GM18861 (cell line): ENCODE measurements around the gene CPOX.
"Not testable (repeated sequence)": the region's sequence is repeated elsewhere in the genome, so short reads cannot be mapped to it uniquely, and the experiment has no call there.

ENCODE experiments used
- ATAC-seq: cut with Tn5 transposase; IDR thresholded peaks from one replicate; pipeline ENCODE4 v1.9.1; 2021; ENCODE audit not compliant: unreplicated experiment

The CPOX gene

DNA sequence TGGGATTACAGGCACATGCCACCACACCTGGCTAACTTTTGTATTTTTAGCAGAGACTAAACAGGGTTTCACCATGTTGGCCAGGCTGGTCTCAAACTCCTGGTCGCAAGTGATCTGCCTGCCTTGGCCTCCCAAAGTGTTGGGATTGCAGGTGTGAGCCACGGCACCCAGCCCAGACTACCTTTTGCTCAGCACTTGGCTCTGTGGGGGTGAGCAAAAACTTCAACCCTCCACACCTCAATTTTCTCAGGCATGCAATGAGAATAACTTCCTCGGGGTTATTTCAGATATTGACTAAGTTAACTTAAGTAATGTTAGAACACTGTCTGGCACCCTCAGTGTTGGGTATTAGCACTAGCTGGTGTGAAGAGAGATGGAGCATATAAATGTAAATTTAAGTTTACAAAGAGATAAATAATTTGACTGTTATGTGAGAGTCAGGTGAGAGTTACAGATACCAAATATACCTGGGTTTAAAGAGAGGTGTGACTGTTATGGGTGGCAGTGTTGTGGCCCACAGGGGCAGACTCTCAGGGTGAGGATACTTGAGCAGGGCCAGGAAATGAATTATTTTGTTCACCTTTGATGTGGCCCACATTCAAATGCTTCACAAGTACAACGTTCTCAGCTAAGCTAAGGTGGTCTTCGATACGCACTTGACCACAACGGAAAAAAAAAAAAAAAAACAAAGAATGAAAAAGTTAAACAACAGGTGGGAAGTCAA, 29.0 kb downstream of the CPOX start:
- no peak for ATAC-seq

- peak; percentile 57 for ATAC-seq
Measured at GRCh38 chr3:98563661-98564281, 29.6 kb downstream of the CPOX start.

GRCh38 chr3:98561727-98562521, 31.5 kb downstream of the CPOX start:
- no peak for ATAC-seq

- no peak for ATAC-seq
Measured at GRCh38 chr3:98560911-98561310, 32.5 kb downstream of the CPOX start.

DNA sequence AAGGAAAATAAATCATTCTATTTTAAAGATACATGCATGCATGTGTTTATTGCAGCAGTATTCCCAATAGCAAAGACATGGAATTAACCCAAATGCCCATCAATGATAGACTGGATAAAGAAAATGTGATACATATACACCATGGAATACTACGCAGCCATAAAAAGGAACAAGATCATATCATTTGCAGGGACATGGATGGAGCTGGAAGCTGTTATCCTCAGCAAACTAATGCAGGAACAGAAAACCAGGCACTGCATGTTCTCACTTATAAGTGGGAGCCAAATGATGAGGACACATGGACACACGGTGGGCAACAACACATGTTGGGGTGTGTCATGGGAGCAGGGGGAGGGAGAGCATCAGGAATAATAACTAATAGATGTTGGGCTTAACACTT, 33.6 kb downstream of the CPOX start:
- ATAC-seq: not testable (repeated sequence)

DNA sequence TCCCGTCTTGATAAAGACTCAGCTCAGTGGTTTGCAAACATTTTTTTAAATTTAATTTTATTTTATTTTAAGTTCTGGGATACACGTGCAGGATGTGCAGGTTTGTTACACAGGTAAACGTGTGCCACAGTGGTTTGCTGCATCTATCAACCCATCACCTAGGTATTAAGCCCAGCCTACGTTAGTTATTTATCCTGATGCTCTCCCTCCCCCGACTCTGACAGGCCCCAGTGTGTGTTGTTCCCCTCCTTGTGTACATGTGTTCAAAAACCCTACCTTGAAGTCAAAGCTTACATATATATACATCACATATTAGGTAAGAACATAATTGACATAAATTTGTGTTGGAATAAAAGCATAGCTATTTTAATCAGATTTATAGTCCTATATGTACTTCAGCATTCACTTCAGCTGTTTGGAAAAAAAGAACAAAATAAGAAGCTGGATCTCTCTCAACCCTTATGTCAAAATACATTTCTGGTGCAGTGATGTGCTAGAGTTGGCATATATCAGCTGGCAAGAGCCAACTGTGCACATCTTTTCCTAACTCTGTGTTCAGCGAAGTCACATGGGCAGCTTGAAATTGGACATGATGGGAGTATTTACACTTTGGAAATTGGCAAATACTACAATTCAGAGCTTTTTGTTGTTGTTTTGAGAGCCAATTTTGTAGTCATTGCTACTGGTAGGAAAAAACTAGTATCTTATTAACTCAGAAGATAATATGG, 35.1 kb downstream of the CPOX start:
- ATAC-seq: no peak

DNA sequence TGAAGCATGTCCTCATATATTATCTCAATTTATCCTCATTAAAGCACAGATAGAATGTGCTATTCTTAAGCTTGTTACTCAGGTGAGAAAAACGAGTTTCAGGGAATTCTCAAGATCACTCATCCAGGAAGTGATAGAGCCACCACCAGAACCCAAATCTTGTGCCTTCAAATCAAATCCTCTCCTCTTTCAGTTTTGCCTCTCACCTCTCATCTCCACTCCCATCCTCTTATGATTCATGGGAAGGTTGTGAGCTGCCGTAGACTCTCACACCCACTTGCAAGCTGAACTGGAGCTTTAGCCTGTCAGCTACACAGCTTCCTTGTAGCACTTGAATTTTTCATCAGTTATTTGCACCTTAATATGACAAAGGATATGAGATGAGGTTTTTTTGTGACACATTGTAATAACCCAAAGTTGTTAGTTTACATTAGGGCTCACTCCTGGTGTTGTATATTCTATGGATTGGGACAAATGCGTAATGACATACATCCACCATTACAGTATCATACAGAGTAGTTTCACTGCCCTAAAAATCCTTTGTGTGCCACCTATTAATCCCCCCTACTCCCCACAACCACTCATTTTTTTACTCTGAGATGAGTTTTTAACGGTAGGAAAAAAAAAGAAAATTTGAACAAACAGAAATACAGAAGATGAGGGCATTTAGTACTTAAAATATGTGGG, 35.9 kb downstream of the CPOX start:
- ATAC-seq: peak; percentile 15

DNA sequence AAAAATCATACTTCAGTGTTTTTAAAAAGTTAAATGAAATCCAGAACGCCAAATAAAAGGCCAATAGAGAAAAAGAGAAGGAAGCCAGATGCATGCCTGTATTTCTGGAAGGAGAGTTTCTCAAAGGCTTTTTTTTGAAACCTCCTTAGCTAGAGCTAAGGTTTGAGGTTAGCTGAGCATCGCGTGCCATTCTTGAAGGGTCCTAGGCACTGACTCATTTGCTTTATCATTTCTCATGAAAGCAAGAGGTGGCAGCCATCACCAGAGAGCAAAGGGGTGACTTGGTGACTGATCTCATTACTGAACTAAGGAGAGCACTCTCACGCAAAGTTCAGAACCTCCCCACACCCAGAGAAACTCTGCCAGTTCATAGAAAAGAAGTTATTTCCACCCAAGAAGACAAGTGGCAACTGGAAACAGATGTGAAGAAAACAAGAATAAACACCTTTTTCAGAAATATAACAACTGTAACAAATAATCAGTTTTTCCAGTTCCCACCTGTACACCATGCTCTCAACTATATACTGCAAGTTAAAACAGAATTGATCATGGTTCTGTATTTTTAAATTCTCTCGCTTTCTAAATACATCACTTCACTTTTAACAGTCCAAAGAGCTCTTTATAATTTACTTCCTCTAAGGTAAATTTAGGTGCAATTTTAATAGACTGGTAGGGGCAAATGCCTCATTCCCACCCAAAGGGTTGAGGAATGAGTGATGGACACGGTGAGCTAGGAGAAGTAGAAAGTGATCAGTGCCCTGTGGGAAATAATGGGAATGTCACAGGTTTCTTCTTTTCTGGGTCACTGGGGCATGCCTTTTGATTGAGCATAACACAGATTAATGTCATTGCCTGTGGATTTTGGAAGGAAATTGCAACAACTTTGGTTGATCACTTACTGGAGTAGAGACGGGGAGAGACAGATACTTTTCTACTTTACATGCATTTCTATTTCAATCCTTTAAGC, 37.0 kb downstream of the CPOX start:
- ATAC-seq: peak; percentile 75

GRCh38 chr3:98555025-98555379, 38.4 kb downstream of the CPOX start:
- ATAC-seq: no peak

GRCh38 chr3:98554580-98554979, 38.8 kb downstream of the CPOX start:
- no peak for ATAC-seq

DNA sequence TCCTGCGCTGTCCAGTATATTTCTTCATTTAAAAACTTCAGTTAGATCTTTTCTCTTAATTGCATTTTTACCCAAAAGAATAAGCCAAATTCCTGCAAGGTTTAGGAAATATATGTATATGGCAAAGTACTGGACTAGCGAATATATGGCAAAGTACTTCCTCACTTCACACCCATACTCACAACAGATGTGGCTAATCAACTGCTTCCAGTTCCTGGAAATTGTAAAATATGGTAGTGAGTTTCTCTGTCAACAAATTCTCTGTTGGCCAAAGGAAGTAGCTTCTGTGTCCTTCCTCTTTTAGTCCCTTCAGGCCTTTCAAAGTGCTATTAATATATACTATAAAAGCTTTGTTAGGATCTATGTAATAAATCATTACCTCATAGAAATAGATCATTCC, 39.7 kb downstream of the CPOX start:
- no peak for ATAC-seq

DNA sequence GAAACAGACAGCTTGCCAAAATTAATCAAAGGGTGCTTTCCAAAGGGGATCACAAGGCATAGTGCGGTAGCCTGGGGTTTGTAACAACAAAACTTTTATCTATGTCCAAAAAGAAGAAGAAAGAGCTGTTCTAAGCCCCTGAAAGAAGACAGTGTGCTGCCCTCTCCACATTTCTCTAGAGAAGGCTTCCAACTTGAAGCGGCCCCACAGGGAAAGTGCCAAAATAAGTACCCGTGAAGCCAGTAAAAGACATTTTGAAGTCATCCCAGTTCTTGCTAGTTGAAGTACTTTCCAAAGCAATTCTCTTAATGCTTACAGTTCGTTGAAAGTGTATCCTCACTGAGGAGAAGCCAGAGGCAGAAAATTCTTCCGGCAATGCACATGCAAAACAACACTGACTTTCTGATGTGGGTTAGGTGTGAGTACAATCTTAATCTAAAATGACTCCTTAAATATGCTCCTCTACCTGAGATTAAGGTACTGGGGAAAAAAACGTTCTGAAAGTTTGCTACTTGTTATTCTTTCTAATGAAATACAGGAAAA, 40.3 kb downstream of the CPOX start:
- no peak for ATAC-seq

DNA sequence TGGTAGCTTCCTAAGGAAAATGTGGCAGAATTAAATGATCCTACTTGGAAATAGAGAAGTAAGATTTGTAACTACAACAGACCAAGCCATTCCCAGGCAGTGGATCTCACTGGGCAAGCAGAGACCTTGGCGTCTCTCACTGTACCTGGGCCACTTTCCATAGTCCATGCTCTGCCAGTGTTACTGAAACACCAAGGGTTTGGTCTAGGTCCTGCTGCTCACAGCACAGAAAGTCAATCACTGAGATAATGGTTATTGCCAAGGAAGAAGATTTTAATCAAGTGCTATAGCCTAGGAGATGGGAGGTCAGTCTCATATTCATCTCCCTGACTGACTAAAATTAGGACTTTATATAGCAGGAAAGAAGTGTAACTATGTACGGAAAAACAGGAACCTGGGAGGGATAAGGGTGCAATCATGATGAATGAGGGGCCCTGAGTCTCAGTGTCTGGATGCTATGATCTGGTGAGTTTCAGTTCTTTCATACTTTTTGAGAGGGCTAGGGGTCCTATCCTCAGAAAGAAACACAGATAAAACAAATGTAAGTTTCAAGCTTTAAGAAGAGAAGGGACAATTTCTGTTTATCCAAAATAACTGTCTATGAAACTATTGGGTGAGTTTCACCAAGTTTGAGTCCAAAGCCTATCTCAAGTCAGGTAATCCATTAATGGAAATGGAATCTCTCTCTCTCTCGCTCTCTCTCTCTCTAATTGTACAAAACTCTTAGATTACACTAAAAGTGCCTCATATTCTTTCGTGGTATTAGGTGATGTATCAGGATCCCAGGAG, 41.0 kb downstream of the CPOX start:
- ATAC-seq: no peak

DNA sequence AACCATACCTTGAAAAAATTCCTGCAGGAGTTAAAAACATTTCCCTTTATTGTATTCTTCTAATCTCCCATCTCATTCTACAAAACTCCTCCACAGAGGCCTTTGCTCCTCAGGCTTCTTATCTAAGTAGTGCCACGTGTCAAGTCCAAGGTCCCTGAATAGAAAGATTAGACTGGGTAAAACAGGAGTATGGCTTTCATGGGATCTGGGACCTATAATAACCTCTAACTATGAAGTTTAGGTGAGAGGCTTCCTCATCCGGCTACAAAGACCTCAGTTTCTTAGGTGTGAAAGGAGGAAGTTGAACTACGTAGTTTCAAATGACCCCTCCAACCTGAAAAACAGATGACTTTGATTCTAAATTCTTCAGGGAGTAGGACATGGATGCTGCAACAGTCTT, 41.7 kb downstream of the CPOX start:
- ATAC-seq: no peak

DNA sequence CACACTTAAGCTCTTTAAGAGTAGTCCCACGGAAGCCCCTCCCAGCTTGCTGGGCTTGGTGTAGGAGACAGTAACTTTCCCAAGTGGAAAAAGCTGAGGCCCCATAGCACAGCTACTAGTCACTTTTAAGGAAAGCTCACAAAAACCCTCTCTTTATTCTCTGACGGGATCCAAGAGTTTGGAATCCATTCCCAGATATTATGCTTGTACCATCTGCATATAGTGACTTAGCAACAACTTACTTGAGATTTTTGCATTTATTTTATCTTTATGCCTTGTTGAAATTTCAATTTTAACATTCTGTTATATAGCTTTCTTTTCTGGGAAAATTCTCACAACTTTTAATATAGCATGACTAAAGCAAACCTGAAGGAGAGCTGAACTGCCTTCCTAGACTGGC, 42.2 kb downstream of the CPOX start:
- ATAC-seq: no peak

GRCh38 chr3:98550833-98551232, 42.6 kb downstream of the CPOX start:
- no peak for ATAC-seq

GRCh38 chr3:98548544-98548943, 44.9 kb downstream of the CPOX start:
- ATAC-seq: no peak

DNA sequence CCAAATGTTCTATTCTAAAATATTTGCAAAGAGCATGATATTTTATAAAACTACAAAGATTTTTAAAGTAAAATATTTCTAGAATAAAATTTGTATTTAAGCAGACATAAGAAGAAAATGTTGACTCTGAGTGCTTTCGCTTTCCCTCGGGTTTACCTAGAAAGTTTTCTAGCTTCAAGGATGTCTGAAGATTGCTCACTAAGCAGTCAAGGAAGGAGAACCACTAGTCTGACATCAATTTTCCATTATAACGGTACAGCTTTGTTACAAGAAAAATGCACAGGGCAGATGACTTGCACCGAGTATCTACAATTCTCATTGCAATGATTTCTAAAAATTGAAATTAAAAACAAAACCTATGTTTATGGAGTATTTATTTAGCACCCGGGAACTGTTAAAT, 47.5 kb downstream of the CPOX start:
- peak; percentile 55 for ATAC-seq

DNA sequence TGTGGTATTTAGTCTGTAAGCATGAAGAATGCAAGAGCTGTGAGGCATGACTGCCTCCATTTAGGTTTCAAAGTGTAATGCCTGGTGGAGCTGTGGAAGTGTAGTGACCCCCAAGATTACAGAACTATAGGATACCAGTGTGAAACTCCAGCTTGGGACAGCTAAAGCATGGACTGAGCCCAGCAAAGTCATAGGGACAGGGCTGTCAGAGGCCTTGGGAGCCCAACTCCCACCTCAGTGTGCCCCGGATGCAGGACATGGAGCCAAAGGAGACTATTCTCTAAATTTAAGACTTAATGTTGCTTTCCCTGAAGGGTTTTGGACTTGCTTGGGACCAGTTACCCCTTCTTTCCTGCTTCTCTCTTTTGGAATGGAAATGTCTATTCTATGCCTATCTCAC, 50.8 kb downstream of the CPOX start:
- no peak for ATAC-seq
